ENCODE results near the gene GLRX. TPM values are rescaled to one million over a fixed set of nuclear protein-coding genes. Genes with fewer than 3 reads are reported as not detected.

The GLRX gene
- total RNA-seq, 1 experiment from 2014 or later = 27.3 TPM

DNA sequence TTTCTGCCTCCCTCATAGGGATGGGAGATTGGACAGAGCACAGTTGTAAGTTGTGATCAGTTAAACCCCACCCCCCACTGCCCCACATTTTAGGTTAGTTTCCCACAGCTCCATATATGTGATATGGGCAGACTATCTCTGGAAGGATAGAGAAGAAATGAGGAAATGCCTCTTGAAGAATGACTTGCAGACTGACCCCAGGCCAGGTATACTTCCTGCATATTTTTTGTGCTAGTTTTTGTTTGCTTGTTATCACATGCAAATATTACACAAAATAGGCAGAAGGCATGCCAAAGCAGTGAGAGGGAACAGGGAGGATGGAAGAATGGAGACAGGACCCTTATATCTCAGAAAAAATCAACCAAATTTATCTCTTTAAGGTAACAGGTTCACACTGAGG, 10.1 kb upstream of the GLRX start:
- Histone ChIP-seq H3K4me1 (ENCODE audit: insufficient read depth, low read length, poor library complexity, severe bottlenecking) (peaks cover 24% of the 10 kb centered on the region), H3K27me3 (replicated peaks; ENCODE audit: insufficient read depth, low read depth, low read length, poor library complexity) (no peaks in the 10 kb centered on the region), H3K36me3 (ENCODE audit: insufficient read depth, low read length, poor library complexity, severe bottlenecking) (no peaks in the 10 kb centered on the region), H3K27ac (ENCODE audit: low read depth, low read length, poor library complexity, severe bottlenecking) (no peak overlapping the region), H3K4me3 (ENCODE audit: low read depth, low read length, poor library complexity, severe bottlenecking) (no peak overlapping the region), H3K9me3 (ENCODE audit: low read depth, low read length, poor library complexity, severe bottlenecking) (no peaks in the 10 kb centered on the region)
- intact Hi-C loops (cut with micrococcal nuclease; ENCODE audit: unreplicated experiment) = no loop called here
- TF ChIP-seq, protein P1, sequence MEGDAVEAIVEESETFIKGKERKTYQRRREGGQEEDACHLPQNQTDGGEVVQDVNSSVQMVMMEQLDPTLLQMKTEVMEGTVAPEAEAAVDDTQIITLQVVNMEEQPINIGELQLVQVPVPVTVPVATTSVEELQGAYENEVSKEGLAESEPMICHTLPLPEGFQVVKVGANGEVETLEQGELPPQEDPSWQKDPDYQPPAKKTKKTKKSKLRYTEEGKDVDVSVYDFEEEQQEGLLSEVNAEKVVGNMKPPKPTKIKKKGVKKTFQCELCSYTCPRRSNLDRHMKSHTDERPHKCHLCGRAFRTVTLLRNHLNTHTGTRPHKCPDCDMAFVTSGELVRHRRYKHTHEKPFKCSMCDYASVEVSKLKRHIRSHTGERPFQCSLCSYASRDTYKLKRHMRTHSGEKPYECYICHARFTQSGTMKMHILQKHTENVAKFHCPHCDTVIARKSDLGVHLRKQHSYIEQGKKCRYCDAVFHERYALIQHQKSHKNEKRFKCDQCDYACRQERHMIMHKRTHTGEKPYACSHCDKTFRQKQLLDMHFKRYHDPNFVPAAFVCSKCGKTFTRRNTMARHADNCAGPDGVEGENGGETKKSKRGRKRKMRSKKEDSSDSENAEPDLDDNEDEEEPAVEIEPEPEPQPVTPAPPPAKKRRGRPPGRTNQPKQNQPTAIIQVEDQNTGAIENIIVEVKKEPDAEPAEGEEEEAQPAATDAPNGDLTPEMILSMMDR (conservative IDR thresholded peaks at IDR 0.05; ENCODE audit: low read depth, low read length) = no peak
- TF ChIP-seq EZH2 (IDR thresholded peaks at IDR 0.05; ENCODE audit: borderline replicate concordance, low read depth, low read length, poor library complexity, severe bottlenecking) = no peak
- no peak for DNase-seq (ENCODE audit: low spot score)
- CTCF ChIA-PET = no interaction called here
- POLR2A ChIA-PET (ENCODE audit: low non-redundant PET) = no interaction called here
- no TSS peak for BruUV-seq (replicated peaks)

DNA sequence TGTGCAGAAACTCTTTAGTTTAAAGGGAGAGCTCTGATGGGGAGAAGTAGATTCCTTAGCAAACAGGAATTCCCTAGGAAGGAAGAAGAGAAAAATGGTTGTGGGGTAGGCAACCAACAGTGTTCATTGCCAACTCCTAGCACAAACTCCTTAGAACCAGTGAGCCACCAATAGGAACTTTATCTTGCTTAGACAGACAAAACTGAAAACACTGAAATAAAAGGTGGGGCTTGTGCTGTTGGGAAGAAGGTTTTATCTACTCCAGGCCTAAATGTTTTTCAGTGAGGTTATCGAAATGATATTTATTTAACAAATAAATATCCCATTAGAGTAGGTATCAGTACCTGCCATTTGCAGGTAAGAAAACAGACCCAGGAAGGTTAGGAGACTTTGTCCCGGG, 7.7 kb upstream of the GLRX start:
- no peak for TF ChIP-seq EZH2 (IDR thresholded peaks at IDR 0.05; ENCODE audit: borderline replicate concordance, low read depth, low read length, poor library complexity, severe bottlenecking)
- TF ChIP-seq, protein P1 (conservative IDR thresholded peaks at IDR 0.05; ENCODE audit: low read depth, low read length) = no peak
- Histone ChIP-seq H3K36me3 (ENCODE audit: insufficient read depth, low read length, poor library complexity, severe bottlenecking) (no peaks in the 10 kb centered on the region), H3K4me3 (ENCODE audit: low read depth, low read length, poor library complexity, severe bottlenecking) (no peak overlapping the region), H3K4me1 (ENCODE audit: insufficient read depth, low read length, poor library complexity, severe bottlenecking) (peaks cover 10% of the 10 kb centered on the region), H3K27ac (ENCODE audit: low read depth, low read length, poor library complexity, severe bottlenecking) (no peak overlapping the region), H3K27me3 (replicated peaks; ENCODE audit: insufficient read depth, low read depth, low read length, poor library complexity) (no peaks in the 10 kb centered on the region), H3K9me3 (ENCODE audit: low read depth, low read length, poor library complexity, severe bottlenecking) (no peaks in the 10 kb centered on the region)
- no TSS peak for BruUV-seq (replicated peaks)
- ChIA-PET CTCF (no interaction called here), POLR2A (ENCODE audit: low non-redundant PET) (no interaction called here)
- DNase-seq (ENCODE audit: low spot score) = no peak
- intact Hi-C loops (cut with micrococcal nuclease; ENCODE audit: unreplicated experiment) = no loop called here

DNA sequence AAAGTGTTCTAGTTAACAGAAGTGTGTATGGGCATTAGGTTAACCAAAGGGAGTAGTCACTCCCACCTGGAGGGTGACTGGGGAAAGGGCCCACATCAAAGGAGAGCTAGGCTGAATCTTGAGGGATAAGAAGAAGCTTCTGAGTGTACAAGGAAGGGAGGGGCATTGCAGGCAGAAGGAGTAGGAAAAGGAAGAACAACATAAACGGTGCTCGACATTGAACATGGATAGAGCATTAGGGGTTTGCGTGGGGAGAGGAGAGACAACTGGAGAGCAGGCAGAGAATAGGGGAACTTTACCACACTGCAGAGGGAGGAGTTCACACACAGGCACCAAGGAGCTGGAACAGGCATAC, 5.3 kb upstream of the GLRX start:
- Histone ChIP-seq H3K27me3 (replicated peaks; ENCODE audit: insufficient read depth, low read depth, low read length, poor library complexity) (no peaks in the 10 kb centered on the region), H3K4me3 (ENCODE audit: low read depth, low read length, poor library complexity, severe bottlenecking) (no peak overlapping the region), H3K36me3 (ENCODE audit: insufficient read depth, low read length, poor library complexity, severe bottlenecking) (no peaks in the 10 kb centered on the region), H3K27ac (ENCODE audit: low read depth, low read length, poor library complexity, severe bottlenecking) (no peak overlapping the region), H3K9me3 (ENCODE audit: low read depth, low read length, poor library complexity, severe bottlenecking) (no peaks in the 10 kb centered on the region), H3K4me1 (ENCODE audit: insufficient read depth, low read length, poor library complexity, severe bottlenecking) (peaks cover 16% of the 10 kb centered on the region)
- intact Hi-C loops (cut with micrococcal nuclease; ENCODE audit: unreplicated experiment) = no loop called here
- ChIA-PET CTCF (no interaction called here), POLR2A (ENCODE audit: low non-redundant PET) (no interaction called here)
- TF ChIP-seq EZH2 (IDR thresholded peaks at IDR 0.05; ENCODE audit: borderline replicate concordance, low read depth, low read length, poor library complexity, severe bottlenecking) = no peak
- TF ChIP-seq, protein P1 (conservative IDR thresholded peaks at IDR 0.05; ENCODE audit: low read depth, low read length) = no peak
- no peak for DNase-seq (ENCODE audit: low spot score)
- BruUV-seq (replicated peaks) = no TSS peak

All from A673 (cell line).